ENCODE data around the gene SURF2.
"Not testable (repeated sequence)": the region's sequence is repeated elsewhere in the genome, so short reads cannot be mapped to it uniquely, and the experiment has no call there.

The SURF2 gene

GRCh38 chr9:133356391-133357091 is at the start of gene SURF2, which contains the start of gene SURF1:
Gene SURF2 (plus strand): TSS chr9:133356550. CDS start chr9:133356593, 43 bp downstream.
Gene SURF1 (minus strand): TSS chr9:133356487. CDS start chr9:133356453, 34 bp downstream.
- DNase-seq (ENCODE audit: low read depth), result peak; percentile 92

- no peak for DNase-seq (ENCODE audit: low read depth)
Observed at GRCh38 chr9:133307301-133307700, 49.0 kb upstream of the SURF2 start.

- no peak for DNase-seq (ENCODE audit: low read depth)
Observed at GRCh38 chr9:133309608-133310007, 46.7 kb upstream of the SURF2 start.

GRCh38 chr9:133315997-133316396 is 40.4 kb upstream of the SURF2 start:
- DNase-seq (ENCODE audit: low read depth), result no peak

DNA sequence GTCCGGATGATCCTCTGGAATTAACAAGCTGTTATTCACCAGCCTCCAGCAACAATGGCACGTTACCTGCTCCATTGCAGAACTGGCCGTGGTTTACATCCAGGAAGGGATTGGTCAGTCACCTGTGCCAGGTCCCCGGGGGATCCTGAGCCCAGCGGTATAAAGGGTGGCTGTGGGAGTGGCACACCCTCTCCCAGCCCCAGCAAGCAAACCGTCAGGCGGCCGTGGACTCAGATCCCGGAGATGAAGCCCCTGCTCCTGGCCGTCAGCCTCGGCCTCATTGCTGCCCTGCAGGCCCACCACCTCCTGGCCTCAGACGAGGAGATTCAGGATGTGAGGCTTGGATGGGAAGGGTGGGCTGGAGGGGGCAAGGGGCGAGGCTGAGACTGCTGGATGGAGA is 38.8 kb upstream of the SURF2 start:
- not testable (repeated sequence) for DNase-seq (ENCODE audit: low read depth)

- DNase-seq (ENCODE audit: low read depth), result no peak
Observed at GRCh38 chr9:133320421-133320881, 35.9 kb upstream of the SURF2 start.

GRCh38 chr9:133321411-133321935 is 34.9 kb upstream of the SURF2 start:
- DNase-seq (ENCODE audit: low read depth), result no peak

DNA sequence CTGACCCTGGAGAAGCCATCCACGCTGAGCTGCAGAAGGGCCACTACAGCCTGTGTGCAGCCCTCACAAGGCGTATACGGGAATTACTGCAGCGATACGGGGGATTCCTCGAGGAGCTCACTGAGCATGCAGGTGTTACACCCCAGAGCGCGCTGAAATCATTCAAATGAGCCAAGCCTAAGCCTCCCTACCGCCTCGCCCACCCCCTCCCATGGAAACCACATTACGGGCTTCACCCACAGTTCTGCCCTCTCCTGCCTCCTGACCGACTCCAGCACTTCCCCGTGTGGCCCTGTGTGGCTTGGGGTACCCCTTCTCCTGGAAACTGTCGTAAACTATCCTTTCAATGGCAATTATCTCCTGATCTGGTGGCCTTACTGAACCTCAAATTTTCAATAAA is 33.6 kb upstream of the SURF2 start:
- DNase-seq (ENCODE audit: low read depth), result no peak

GRCh38 chr9:133323211-133323610 is 33.1 kb upstream of the SURF2 start:
- DNase-seq (ENCODE audit: low read depth), result no peak

DNA sequence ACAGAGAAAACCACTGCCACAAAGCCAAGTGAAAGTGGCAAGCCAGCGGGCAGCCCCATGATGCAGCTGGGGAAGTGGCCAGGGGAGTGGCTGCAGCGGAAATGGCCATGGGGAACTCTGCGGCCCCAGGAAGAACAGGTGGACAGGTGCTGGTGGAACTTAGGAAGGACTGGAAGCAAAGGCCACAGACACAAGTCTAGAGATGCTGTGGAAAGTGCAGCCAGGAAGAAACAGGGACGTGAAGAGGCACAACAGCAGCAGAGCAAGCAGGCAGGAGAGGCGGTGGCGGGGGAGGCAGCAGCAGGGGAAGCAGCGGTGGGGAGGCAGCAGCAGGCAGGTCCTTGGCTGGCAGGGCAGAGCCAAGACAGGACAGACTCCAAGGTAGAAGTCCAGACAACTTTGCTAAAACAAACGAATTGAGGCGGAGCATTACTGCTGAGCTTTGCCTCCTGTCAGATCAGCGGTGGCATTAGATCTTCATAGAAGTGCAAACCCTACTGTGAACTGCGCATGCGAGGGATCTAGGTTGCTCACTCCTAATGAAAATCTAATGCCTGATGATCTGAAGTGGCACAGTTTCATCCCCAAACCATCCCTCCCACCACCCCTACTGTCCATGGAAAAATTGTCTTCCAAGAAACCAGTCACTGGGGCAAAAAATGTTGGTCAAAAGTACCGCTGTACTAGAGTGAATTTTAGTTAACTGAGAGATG is 32.2 kb upstream of the SURF2 start:
- no peak for DNase-seq (ENCODE audit: low read depth)

- DNase-seq (ENCODE audit: low read depth), result not testable (repeated sequence)
Observed at GRCh38 chr9:133327021-133327420, 29.3 kb upstream of the SURF2 start.

DNA sequence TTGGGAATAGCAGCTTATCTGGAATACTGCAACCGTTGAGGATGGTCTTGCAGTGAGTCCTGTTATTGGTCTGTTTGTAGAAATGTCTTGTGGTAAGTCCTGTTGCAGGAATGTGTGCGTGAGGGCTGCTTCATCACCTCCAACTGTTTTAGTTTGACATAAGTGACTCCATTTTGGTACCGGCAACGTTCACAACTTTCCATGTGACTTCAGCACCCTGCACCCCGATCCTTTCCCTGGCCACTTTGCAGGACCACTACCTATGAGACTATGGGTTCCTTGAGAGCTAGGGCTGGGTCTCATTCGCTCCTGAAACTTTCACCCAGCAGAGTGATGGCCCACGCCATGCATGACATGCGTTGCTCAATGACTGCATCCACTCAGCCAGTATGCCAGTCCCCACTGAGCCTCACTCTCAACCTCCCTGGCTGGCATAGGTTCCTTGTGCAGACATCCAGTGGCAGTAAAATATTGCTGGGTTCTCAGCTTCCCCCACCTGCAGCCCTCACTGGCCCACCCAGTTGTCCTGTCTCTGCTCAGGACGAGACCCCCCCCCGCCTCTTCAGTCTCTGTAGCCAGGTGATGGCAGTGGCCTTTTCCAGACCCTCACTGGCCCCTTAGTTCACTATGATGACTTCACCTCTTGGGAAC is 28.4 kb upstream of the SURF2 start:
- DNase-seq (ENCODE audit: low read depth), result no peak

- DNase-seq (ENCODE audit: low read depth), result not testable (repeated sequence)
Observed at GRCh38 chr9:133329306-133330156, 26.8 kb upstream of the SURF2 start.

- no peak for DNase-seq (ENCODE audit: low read depth)
Observed at GRCh38 chr9:133331221-133331620, 25.1 kb upstream of the SURF2 start.

DNA sequence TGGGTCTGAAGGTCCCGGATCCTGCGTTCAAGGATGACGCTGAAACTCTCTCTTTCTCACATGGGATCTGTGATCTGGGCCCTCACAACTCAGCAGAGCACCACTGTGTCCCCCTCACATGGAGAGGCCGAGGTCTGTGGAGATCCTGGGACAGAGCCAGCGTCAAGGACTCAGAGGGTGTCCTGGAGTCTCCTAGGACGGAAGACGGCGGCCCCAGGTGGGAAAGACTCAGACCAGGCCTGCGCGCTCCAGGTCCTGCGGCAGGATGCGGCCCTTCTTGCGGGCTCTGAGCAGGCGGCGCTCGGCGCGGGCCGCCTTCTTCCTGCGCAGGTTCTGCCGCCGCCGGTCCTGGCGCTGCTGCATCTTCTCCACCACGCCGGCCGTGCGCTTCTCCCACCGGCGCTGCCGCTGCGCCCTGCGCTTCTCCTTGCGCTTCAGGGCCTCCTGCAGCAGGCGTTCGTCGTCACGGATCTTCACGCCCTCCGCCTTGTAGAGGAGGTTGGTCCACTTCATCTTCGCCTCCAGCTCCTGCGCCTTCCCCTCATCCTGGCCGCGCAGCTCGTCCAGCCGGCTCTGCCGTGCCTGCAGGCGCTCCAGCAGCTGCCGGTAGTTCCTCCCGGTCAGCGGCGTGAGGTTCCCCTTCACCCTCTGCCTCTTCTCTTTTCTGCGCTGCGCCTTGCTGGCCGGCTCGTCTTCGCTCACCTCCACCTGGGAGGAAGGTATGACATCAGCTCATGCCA is 24.5 kb upstream of the SURF2 start:
- DNase-seq (ENCODE audit: low read depth), result no peak

- no peak for DNase-seq (ENCODE audit: low read depth)
Observed at GRCh38 chr9:133332381-133332730, 24.0 kb upstream of the SURF2 start.

GRCh38 chr9:133333011-133333410 is 23.3 kb upstream of the SURF2 start:
- DNase-seq (ENCODE audit: low read depth), result no peak

GRCh38 chr9:133333566-133333965 is 22.8 kb upstream of the SURF2 start:
- no peak for DNase-seq (ENCODE audit: low read depth)

- DNase-seq (ENCODE audit: low read depth), result no peak
Observed at GRCh38 chr9:133334161-133334560, 22.2 kb upstream of the SURF2 start.

DNA sequence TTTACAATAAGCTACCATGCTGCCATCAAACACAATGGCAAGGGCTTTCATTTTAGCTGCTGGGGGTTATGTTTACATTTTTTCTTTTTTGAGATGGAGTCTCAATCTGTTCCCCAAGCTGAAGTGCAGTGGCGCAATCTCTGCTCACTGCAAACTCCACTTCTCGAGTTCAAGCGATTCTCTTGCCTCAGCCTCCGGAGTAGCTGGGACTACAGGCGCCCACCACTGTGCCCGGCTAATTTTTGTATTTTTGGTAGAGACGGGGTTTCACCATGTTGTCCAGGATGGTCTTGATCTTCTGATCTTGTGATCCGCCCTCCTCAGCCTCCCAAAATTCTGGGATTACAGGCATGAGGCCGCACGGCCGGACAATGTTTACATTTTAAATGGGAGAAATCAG is 21.5 kb upstream of the SURF2 start:
- DNase-seq (ENCODE audit: low read depth), result not testable (repeated sequence)

All from activated T-cell treated with anti-CD3 and anti-CD28 coated beads for 48 hours (primary cell).